Measurements from ENCODE around the gene ZNF862. TPM values are rescaled to one million over a fixed set of nuclear protein-coding genes. Genes with fewer than 3 reads are reported as not detected.

The ZNF862 gene
- total RNA-seq, 4 donors from 2014 or later, result 12.9 to 18.1 (median 14.7) TPM

- no peak for TF ChIP-seq CTCF (IDR thresholded peaks at IDR 0.05; ENCODE audit: low read depth)
Observed at GRCh38 chr7:149794661-149795060, 43.5 kb upstream of the ZNF862 start.

DNA sequence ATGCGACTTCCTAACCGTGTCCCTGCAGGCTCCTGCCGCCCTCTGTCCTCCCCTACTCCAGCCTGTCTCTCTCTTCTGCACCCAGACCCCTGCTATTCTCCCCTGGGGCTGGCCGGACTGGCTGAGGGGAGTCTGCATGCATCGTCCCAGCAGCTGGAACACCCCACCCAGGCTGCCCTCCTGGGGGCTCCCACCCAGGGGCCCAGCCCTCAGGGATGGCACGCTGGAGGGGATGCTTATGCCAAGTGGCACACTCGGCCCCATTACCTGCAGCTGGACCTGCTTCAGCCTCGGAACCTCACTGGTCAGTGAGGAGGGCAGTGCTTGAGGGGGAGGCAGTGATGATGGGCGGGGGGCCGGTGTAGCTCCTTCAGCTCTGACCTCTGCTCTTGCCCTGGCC, 43.0 kb upstream of the ZNF862 start:
- TF ChIP-seq CTCF (IDR thresholded peaks at IDR 0.05; ENCODE audit: low read depth), result no peak

DNA sequence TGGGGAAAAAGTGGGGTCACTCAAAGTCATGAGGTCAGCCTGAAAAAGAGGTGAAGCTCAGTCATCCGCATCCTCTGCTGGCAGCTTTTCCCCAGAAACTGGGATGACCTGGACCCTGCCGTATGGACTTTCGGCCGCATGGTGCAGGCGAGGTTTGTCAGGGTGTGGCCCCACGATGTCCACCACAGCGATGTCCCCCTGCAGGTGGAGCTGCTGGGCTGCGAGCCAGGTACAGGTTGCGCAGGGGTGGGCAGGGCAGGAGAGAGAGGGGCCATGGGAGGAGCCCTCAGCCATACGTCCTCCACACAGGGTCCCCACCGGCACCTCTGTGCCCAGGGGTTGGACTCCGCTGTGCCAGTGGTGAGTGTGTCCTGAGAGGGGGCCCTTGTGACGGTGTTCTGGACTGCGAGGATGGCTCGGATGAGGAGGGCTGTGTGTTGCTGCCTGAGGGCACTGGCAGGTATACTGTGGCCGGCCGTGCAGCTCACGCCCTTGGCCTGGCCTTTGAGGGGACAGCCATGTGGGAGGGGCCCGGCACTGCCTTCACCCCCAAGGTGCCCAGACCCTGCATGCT, 41.8 kb upstream of the ZNF862 start:
- TF ChIP-seq CTCF (IDR thresholded peaks at IDR 0.05; ENCODE audit: low read depth), result no peak

- no peak for TF ChIP-seq CTCF (IDR thresholded peaks at IDR 0.05; ENCODE audit: low read depth)
Observed at GRCh38 chr7:149797771-149798170, 40.4 kb upstream of the ZNF862 start.

DNA sequence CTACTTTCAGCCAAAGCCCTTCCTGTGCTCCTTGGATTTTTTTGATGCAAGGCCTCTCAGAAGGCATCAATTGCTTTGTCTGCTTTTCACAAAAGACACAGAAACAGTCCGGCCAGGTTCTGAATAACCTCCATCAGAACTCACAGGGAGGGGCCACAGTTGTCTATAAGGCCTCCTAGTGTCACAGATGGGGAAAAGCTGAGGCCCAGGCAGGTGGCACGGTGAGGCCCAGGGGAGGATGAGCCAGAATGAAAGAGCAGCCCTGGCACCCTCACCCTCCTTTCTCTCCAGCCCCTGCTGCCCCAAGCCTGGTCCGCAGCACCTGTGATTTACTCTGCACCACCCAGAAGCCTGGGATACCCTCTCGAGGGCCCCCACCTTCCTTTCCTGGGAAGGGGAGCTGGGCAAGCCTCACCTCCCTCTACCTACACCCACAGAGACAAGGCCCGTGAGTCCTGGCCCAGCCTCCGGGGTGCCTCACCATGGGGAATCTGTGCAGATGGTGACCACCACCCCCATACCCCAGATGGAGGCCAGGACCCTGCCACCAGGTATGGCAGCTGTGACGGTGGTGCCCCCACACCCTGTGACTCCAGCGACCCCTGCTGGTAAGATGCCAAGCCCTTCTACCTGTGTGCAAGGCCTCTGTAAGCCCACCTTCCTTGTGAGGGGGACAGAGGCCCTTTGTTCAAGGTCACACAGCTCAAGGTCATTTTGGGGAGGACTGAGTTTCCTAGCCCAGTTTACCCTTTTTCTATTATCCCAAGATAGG, 38.6 kb upstream of the ZNF862 start:
- no peak for TF ChIP-seq CTCF (IDR thresholded peaks at IDR 0.05; ENCODE audit: low read depth)

- TF ChIP-seq CTCF (IDR thresholded peaks at IDR 0.05; ENCODE audit: low read depth), result no peak
Observed at GRCh38 chr7:149800169-149800555, 38.0 kb upstream of the ZNF862 start.

GRCh38 chr7:149801002-149801566, 37.1 kb upstream of the ZNF862 start:
- no peak for TF ChIP-seq CTCF (IDR thresholded peaks at IDR 0.05; ENCODE audit: low read depth)
